C1 segment of cervical spinal cord (tissue), 14 donors: ENCODE results near the gene MBNL2.
A peak's percentile ranks its signal among the peaks of the same experiment; 100 is the strongest.

Source experiments
- DNase-seq, 14 donors: peaks; one replicate each; lab custom pipeline; 2025; lab: John Stamatoyannopoulos, UW

Gene MBNL2

DNA sequence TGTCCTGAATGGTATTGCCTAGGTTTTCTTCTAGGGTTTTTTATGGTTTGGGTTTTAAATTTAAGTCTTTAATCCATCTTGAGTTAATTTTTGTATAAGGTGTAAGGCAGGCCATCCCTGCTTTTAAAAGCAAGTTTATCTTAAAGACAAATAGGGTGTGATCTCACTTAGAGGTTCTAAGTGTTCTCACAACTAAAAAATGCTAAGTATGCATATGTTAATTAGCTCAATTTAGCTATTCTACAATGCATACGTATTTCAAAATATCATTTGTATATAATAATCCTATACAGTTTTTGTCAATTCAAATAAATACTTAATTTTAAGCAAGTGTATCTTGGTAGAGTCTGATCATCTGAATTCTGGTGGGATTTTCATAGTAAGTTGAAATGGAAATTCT lies 50.4 kb downstream of the MBNL2 start:
- no peak for DNase-seq

DNA sequence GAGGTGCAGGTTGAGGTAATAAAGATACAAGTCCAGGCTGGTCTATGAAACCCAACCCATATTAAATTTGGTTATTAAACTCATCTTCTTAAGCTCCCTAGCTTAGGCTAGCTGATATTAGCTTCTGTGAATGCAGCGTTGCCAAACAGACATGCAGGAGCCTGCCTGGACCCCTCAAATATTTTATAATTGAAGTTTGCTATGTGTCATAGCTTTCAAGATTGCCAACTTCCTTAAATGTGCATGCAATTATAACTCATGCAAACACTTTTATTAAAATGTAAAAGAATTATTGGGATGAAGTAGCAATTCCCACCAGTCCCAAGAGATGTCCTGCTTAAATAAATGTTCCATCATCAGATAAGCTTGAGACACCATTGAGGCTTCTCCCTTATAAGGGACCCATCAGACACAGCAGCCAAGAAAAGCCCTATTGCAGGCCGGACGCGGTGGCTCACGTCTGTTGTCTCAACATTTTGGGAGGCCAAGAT lies 51.3 kb downstream of the MBNL2 start:
- DNase-seq, result no peak

DNA sequence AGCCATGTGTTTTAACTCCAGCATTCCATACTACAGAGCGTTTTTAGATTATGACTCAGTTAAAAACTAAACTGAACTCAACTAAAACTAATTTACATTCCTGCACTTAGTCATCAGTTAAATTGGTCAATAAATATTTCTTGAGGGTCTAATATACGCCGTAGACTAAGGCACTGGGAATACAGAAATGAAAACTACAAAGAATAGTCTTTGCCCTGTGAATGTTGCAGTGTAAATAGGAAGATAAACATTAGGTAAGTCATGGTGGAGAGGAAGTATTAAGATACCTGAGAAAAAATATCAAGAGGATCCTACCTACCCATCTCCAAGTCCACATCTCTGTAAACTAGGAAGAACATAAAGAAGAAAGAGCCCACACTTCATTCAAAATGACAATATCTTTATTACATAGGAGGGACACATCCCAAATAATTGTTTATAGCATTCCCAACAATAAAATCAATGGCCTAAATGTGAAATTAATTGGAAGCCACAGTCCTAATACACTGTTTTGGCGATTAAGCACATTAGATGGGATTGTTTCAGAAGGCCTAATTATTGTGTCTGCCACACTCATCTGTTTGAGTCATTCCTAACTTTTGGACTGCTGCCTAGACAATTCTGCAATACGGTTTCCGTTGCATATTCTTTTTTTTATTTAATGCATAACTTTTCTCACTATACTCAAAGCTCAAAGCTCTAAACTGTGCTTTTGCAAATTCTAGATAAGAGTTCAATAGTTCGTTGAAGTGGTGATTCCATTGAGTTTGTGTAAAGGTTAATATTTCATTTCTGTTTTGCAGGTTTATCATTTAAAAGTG lies 52.9 kb downstream of the MBNL2 start:
- peak in 1 of 14 donors; percentile 14 for DNase-seq

DNA sequence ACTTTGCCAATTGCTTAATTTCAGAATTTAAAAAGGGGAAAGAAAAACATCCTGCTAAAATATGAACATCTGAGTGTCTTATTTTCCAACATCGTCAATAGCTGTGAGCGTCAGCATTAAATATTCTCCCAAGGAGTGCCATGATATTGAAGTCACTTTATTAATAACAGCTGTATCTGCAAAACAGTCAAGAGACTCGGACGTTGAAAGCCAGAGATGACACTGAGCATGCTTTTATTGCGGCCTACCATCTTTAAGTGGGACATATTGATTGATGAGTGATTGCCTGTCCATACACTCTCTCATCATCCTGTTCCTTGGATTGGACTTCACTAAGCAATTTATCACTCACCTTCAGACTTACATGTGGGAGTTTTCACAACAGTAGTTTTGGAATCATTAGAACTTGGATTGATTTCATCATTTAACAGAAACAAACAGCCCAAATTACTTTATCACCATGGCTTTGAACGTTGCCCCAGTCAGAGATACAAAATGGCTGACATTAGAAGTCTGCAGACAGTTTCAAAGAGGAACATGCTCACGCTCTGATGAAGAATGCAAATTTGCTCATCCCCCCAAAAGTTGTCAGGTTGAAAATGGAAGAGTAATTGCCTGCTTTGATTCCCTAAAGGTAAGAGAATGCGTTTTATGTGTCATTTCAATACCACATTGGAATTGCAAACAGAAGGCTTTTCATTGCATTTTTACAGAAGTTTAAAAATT lies 53.8 kb downstream of the MBNL2 start:
- no peak for DNase-seq

DNA sequence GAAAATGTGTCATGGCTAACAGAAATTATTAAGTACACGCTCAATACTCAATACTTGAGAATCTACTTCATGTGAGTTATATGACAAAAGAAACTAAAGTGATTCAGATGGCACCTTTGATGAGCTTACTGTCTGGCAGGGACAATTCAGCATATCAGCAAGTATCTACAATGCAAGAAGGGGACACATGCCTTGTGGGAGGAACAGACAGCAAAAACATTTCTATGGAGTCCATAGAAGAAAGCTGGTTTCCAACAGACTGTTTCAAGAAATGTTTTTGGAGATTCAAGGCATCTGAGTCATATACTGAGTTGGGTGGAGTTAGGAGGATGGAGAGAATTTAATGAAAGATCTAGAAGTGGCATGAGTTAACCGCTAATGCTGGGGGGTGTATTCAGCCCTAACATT lies 54.7 kb downstream of the MBNL2 start:
- no peak for DNase-seq

DNA sequence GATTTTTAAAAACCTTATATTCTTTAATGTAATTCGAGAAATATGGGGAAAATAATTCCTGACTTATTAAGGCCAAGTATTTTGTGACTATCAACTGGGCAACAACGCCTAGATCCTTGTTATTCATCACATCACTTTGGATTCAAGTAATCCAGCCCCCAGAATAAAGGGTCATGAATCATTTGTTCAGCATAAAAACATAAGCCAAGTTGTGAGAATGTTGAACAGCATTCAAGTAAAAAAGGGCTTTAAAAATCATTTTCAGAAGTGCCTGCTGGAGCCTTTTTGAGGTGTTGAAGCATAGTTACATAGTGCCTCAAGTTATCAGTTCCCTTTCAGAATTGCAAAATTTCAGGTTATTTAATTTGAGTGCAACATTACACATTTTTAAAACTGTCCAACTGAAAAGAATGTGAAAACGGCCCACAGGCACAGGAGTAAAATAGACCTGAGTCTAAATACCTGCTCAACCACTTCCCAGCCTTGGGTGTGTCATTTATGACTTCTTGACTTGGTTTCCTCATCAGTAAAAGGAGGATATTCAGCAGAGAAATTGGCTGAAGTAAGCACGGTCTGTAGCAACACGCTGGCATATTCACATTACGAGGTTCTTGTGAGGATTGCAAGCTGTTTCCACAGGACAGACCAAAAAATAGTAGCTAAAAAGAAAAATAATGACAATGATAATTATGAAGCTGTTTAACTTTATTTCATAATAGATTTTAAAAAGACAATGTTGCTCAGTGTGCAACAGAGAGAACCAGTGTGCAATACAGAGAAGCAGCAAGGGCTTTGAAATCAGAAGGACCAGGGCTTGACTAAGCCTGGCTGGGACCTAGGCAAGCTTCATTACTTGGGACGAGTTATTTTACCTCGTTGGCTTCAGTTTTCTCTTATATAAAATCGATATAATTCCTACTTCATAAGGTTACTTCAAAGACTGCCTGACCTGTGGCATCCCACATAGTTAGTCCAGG lies 56.6 kb downstream of the MBNL2 start:
- no peak for DNase-seq

DNA sequence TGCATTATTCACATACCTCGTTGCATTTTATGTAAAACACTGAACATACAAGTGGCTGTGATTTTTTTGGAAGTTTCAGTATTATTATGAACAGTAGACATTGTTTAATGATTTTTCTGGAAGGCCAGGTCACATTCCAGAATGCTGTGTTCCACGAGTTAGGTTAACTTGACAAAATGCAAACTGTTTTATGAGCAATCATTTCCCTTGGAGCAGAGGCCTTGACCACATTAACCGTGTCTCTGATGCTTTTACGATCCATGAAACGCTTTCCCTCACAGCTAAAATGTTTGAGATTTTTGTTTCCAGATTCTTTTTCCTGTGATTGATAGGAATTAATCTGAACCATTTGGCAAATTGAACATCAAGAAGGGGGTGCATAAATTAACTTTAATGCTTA lies 57.8 kb downstream of the MBNL2 start:
- no peak for DNase-seq

DNA sequence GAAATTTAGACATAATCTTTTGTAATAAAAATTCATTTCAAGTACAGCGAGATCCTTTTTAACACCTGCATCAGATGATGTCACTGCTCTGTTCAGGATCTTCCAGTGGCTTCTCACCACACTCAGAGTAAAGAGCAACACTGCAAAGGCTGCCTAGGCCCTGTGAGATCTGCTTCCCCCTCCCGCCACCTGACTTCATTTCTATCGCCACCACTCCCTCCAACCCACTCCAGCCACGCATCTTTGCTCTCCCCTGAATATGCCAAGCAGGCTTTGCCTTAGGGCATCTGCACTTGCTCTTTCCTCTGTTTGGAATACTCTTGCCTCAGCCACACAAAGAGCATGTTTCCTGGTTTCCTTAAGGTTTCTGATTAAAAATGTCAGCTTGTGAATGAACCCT lies 58.3 kb downstream of the MBNL2 start:
- DNase-seq, result no peak

DNA sequence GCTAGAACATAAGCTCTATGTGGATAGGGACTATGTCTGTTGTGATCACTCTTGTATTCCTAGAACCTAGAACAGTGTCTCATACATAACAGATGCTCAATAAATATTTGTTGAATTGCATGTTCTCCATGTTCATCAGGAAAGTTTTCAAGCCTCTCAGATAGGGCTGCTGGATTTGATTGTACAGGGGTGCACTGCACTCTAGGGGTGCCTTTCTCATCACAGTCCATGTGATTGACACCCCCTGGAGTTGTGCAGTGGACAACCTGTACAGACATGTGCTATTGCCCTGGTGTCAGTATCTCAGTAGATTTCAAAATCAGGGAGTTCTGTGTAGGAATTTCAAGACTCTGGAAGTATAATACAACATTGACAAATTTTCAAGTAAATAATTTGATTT lies 58.9 kb downstream of the MBNL2 start:
- DNase-seq, result no peak

DNA sequence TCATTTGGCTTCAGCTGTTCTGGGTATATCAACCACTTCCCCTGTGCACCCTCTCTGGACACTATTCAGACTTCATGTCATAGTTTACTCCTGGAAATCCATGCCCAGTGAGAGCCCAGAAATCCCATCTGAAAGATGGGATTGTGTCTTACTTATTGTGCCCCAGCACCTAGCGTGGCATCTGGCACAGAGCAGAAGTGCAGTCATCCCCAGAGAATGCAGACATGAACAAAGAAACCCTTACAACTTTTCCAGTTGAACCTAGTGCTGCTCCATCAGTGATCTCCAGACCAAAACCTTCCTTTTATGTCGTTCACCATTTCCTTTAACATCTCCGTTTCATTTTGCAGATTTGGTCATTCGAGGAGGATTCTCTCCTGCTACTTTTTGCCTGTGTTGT lies 60.6 kb downstream of the MBNL2 start:
- no peak for DNase-seq

DNA sequence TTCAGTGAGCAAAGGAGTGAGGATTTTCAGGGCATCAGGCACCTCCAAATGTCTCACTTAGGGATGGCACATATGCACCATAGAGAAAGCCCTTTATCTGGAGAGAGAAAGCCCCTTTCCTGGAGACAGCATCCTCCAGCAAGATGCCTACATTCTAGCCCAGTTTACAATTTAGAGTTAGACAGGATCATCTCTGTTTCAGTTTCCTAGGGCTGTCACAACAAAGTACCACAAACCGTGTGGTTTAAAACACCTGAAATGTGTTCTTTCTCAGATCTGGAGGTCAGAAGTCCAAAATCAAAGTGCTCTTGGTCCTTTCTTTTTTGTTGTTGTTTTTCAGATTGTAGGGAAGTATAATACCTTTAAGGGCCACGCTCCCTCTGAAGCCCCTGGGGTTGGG lies 61.8 kb downstream of the MBNL2 start:
- DNase-seq, result no peak

DNA sequence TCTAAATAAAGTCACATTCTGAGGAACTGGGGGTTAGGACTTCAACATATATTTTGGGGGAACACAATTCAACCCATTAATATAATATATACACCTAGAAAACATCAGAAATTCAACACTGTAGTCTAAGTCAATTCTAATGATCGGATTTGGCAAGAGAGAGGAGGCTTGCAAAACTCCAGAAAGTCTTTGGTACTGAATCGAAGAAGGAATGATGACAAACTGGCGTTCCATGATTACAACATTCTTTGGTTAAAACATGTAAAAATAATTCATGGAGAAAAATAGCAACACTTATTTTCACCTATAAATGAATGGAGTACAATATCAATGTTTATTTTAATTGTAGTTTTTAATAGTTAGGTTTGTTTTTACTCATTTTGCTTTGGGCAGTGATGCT lies 62.4 kb downstream of the MBNL2 start:
- no peak for DNase-seq

DNA sequence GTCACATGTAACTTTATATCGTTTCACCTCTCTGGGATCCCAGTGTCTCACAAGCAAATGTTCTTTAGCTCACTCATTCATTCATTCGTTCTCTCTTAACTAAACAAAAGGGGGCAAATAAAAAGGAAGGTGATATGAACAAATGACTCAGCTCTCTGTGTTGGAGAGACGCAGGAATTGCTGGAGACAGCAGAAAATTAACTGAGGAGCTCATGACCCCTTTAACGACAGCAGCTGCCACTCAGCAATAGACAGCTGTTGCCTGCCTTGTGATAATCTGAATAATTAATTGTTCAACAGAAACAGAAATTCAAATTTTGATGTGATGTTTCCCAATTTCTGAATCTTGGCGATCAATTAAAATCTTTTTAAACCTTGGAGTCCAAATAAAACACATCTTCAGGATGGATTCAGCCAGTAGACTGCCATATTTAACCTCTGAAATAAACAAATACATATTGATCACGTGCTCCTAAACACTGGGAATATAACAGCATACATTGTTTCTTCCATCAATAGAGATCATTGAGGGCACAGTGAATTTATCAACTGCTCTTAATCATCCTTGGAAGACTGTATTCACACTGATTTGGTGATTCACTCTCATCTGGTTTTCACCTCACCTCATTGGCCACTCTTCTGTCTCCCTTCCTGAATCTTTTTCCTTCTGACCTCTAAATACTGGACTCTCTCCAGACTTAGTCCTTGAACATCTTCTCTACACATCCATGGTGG lies 63.3 kb downstream of the MBNL2 start:
- DNase-seq, result no peak

DNA sequence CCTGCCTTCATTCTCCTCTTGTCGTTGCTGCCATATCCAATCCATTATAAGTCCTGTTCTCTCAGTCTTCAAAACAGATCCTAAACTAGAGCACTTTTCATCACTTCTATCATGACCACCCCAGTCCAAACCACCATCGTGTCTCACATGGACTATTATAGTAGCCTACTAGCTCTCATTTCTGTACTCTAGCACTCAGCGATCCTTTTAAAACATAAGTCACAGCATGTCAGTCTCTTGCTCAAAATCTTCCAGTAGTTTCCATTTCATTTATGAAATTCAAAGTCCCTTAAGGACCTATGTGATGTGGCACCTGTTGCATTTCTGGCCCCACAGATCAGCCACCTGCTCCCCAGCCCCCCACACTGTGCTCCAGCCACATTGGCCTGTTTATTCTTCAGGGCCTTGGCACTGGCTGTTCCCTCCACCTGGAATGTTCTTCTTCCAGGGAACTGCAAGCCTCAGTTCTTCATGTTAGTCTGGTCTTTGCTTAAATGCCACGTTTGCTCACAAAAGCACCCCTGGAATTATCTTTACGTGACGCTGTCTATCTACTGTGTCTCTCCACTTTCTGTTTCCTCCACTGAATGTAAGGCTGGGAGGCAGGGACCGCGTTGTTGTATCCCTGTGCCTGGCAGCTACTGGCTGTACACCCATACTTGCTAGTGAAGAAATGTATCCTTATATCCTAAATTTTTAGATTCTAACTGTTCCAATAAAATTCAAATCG lies 64.3 kb downstream of the MBNL2 start:
- no peak for DNase-seq

DNA sequence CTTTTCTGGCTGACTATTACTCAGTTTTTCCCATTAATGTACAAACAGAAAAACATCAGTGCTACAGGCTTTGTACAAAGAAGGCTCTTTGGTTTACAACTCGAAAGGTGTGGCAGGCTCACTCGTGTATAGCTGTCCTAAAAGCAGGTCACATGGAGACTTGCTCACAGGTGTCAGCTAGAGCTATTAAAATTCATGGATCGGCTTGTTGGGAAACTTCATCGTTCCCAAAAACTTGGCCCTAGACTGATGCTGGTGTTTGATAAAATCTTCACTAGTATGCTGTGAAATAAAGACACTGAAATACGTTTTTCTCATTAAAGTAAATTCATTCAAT lies 64.9 kb downstream of the MBNL2 start:
- no peak for DNase-seq

DNA sequence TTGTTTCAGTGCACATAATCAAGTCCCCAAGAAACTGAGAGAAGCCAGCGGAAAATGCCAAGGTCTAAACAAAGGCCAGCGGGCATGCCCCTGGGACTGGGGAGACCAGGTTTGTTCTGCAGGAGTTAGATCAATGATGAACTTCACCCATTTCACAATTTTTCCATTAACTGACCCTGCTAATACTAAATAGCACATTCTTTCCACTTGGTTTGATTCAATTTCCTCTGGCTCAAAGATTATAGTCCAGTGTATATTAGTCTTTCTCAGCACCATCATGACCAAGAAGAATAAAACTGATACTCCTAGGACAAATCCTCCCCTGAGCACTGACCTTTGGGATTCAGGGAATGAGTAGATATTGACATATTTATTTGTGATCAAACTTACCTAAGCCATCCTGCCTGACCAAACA lies 66.4 kb downstream of the MBNL2 start:
- no peak for DNase-seq

DNA sequence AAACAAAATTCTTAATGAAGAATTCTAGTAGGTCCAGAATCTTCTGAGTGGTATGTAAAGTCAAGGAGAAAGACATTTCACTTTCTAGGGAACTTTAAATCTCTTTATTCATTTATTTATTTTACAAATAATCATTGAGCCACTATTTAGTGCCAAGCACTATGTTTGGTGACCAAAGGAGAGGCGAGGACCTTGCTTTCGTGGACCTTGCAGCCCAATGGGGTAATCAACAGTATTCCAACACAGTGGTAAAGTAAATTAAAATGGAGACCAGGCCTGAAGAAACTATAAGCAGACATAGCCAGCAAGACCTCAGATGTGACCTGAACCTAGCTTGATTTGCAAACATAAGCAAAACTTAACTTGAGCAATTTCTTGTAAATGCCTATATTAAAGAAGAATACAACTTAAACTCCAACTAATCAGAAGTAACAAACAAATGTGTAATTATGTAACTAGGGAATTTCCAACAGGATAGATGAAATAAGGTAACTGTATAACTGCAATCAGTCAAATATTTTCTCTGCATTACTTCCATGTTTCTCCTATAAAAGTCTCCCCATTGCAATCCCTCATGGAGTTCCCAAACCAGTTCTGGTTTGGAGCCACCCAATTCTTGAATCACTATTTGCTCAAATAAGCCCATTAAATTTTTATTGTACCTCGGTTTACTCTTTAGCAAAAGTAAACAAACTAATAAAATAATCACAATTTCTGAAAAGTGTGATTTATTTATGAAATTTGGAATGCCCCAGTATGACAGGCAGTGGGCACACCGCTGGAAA lies 67.6 kb downstream of the MBNL2 start:
- no peak for DNase-seq

DNA sequence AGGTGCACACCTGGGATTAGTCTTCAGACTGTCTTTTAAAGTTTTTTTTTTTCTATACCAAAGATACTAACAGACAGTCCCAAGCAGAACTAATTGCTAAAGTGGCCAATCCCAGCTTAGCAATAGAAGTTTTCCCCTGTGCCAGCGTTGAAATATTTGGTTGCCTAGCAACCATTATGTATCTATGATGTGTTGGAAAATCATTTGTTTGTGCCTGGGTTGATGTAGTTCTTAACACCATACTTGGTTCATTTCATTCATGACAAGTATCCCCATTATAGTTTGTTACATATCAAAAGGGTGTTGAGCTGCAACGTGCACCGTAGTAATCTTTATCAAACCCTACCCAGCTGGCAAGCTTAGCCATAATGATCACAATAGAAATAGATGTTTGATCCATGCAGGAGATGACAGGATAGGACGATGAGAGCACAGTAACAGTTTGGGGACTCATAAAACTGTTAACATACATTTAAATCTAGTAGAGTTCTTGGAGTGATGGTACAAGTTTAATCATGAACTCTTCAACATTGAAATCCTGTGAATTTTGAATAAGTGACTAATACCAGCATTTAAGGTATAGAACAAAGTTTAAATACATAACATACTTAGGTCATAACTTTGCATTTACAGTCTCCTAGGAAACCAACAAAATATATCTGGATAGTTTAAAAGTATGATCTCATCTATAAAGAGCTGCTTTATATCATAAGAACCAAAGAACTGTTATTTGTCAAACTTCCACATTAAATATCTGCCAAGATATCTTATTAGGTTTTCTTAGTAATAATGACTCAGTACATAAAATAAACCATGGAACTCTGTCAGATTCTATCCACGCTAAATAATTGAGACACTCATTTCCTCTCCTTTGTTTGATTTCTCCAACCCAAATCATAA lies 73.4 kb downstream of the MBNL2 start:
- DNase-seq, result no peak

DNA sequence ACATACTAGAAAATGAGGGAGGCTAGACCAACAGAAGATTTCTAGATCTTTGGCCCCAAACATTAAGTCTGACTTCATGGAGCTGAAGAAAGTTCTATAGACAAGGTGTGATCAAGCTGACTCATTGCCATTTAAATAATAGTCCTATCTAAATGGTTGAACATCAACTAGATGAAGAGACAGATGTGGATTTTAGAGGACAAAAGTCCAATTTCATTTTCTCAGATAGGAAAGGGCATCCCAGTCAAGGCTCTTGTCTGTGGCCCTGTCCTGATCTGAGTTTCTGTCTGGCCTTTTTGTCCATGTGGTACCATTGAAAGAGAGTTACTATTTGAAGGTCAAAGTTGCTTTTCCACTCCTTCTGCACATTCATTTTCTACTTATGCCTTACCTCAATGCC lies 74.6 kb downstream of the MBNL2 start:
- no peak for DNase-seq
